ENCODE results near the gene MN1. TPM values are rescaled to one million over a fixed set of nuclear protein-coding genes. Genes with fewer than 3 reads are reported as not detected.

The MN1 gene
- total and polyA plus RNA-seq, 2 experiments from 2014 or later, result 1.0 to 6.8 TPM

- Mint-ChIP-seq H3K9me3 (peaks cover 3% of the 10 kb centered on the region; the same call in 1 of the 3 replicates), H3K27ac (no peak overlapping the region), H3K36me3 (ENCODE audit: low read depth) (no peaks in the 10 kb centered on the region), H3K4me3 (peak overlapping the region; percentile 63; the same call in 2 of the 3 replicates), H3K4me1 (peaks cover 68% of the 10 kb centered on the region), H3K27me3 (ENCODE audit: insufficient read depth, low read depth, poor library complexity) (peaks cover 67% of the 10 kb centered on the region)
- TF ChIP-seq ZNF114 (CRISPR knock-in tag; IDR thresholded peaks at IDR 0.05), result no peak
- TF ChIP-seq EZH2phosphoT487 (IDR thresholded peaks at IDR 0.05; ENCODE audit: unreplicated experiment), result no peak
- no peak for TF ChIP-seq CTCF (conservative IDR thresholded peaks at IDR 0.05; ENCODE audit: low read depth in 2 of 2)
- TF ChIP-seq STAT1 (IDR thresholded peaks at IDR 0.05; ENCODE audit: unreplicated experiment), result no peak
- no peak for TF ChIP-seq NANOG (IDR thresholded peaks at IDR 0.05; ENCODE audit: borderline replicate concordance)
- no peak for TF ChIP-seq POLR2AphosphoS5 (IDR thresholded peaks at IDR 0.05; ENCODE audit: low read depth)
- no peak for TF ChIP-seq CREB1 (CRISPR knock-in tag; IDR thresholded peaks at IDR 0.05; ENCODE audit: low read depth)
- TF ChIP-seq JUNB (IDR thresholded peaks at IDR 0.05; ENCODE audit: unreplicated experiment), result no peak
- TF ChIP-seq EZH2 (IDR thresholded peaks at IDR 0.05; ENCODE audit: low read depth, unreplicated experiment), result no peak
- TF ChIP-seq, protein P1, sequence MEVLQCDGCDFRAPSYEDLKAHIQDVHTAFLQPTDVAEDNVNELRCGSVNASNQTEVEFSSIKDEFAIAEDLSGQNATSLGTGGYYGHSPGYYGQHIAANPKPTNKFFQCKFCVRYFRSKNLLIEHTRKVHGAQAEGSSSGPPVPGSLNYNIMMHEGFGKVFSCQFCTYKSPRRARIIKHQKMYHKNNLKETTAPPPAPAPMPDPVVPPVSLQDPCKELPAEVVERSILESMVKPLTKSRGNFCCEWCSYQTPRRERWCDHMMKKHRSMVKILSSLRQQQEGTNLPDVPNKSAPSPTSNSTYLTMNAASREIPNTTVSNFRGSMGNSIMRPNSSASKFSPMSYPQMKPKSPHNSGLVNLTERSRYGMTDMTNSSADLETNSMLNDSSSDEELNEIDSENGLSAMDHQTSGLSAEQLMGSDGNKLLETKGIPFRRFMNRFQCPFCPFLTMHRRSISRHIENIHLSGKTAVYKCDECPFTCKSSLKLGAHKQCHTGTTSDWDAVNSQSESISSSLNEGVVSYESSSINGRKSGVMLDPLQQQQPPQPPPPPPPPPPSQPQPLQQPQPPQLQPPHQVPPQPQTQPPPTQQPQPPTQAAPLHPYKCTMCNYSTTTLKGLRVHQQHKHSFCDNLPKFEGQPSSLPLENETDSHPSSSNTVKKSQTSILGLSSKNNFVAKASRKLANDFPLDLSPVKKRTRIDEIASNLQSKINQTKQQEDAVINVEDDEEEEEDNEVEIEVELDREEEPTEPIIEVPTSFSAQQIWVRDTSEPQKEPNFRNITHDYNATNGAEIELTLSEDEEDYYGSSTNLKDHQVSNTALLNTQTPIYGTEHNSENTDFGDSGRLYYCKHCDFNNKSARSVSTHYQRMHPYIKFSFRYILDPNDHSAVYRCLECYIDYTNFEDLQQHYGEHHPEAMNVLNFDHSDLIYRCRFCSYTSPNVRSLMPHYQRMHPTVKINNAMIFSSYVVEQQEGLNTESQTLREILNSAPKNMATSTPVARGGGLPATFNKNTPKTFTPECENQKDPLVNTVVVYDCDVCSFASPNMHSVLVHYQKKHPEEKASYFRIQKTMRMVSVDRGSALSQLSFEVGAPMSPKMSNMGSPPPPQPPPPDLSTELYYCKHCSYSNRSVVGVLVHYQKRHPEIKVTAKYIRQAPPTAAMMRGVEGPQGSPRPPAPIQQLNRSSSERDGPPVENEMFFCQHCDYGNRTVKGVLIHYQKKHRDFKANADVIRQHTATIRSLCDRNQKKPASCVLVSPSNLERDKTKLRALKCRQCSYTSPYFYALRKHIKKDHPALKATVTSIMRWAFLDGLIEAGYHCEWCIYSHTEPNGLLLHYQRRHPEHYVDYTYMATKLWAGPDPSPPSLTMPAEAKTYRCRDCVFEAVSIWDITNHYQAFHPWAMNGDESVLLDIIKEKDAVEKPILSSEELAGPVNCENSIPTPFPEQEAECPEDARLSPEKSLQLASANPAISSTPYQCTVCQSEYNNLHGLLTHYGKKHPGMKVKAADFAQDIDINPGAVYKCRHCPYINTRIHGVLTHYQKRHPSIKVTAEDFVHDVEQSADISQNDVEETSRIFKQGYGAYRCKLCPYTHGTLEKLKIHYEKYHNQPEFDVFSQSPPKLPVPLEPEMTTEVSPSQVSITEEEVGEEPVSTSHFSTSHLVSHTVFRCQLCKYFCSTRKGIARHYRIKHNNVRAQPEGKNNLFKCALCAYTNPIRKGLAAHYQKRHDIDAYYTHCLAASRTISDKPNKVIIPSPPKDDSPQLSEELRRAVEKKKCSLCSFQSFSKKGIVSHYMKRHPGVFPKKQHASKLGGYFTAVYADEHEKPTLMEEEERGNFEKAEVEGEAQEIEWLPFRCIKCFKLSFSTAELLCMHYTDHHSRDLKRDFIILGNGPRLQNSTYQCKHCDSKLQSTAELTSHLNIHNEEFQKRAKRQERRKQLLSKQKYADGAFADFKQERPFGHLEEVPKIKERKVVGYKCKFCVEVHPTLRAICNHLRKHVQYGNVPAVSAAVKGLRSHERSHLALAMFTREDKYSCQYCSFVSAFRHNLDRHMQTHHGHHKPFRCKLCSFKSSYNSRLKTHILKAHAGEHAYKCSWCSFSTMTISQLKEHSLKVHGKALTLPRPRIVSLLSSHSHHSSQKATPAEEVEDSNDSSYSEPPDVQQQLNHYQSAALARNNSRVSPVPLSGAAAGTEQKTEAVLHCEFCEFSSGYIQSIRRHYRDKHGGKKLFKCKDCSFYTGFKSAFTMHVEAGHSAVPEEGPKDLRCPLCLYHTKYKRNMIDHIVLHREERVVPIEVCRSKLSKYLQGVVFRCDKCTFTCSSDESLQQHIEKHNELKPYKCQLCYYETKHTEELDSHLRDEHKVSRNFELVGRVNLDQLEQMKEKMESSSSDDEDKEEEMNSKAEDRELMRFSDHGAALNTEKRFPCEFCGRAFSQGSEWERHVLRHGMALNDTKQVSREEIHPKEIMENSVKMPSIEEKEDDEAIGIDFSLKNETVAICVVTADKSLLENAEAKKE (CRISPR knock-in tag; IDR thresholded peaks at IDR 0.05), result no peak
- TF ChIP-seq, protein P2, sequence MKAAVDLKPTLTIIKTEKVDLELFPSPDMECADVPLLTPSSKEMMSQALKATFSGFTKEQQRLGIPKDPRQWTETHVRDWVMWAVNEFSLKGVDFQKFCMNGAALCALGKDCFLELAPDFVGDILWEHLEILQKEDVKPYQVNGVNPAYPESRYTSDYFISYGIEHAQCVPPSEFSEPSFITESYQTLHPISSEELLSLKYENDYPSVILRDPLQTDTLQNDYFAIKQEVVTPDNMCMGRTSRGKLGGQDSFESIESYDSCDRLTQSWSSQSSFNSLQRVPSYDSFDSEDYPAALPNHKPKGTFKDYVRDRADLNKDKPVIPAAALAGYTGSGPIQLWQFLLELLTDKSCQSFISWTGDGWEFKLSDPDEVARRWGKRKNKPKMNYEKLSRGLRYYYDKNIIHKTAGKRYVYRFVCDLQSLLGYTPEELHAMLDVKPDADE (IDR thresholded peaks at IDR 0.05), result no peak
- no peak for TF ChIP-seq REST (IDR thresholded peaks at IDR 0.05; ENCODE audit: unreplicated experiment)
- TF ChIP-seq ZNF331 (CRISPR knock-in tag; IDR thresholded peaks at IDR 0.05; ENCODE audit: low read depth), result no peak
- H3K4me2 ChIP-seq, result peak overlapping the region; percentile 93
- 0 out of 2 replicates have a peak, but pooled peaks cover 2% of the 10 kb centered on the region for H3K79me2 ChIP-seq (replicated peaks; ENCODE audit: insufficient read depth)
- peak overlapping the region; percentile 72 for H3K4me3 ChIP-seq
- no peaks in the 10 kb centered on the region for H3K9me2 ChIP-seq (ENCODE audit: insufficient read depth)
- no peak for ATAC-seq
- H4K20me1 ChIP-seq (replicated peaks; ENCODE audit: insufficient read depth), result peaks cover 24% of the 10 kb centered on the region; the same call in 1 of the 2 replicates
- H3K27ac ChIP-seq (ENCODE audit: low read depth), result no peak overlapping the region
- H3F3A ChIP-seq (replicated peaks; ENCODE audit: low read depth), result peaks cover 11% of the 10 kb centered on the region; the same call in 1 of the 2 replicates
- no peak overlapping the region for H2AFZ ChIP-seq
- peak; percentile 51 for DNase-seq (ENCODE audit: low spot score)
- H3K4me1 ChIP-seq (ENCODE audit: insufficient read depth), result peaks cover 62% of the 10 kb centered on the region
- peaks cover 99% of the 10 kb centered on the region for H3K27me3 ChIP-seq (ENCODE audit: insufficient read depth)
- no peaks in the 10 kb centered on the region for H3K36me3 ChIP-seq (ENCODE audit: insufficient read depth)
Observed at GRCh38 chr22:27794226-27794625, 7.3 kb downstream of the MN1 start.
